CD4-positive, alpha-beta T cell (primary cell): ENCODE measurements around the gene PAMR1. TPM values are rescaled to one million over a fixed set of nuclear protein-coding genes. Genes with fewer than 3 reads are reported as not detected.

Source experiments
- ATAC-seq: fragments of 200-7000 bp; cut with Tn5 transposase; one replicate; pipeline ENCODE4 v1.10.0; 2022; ENCODE audit warnings: mild to moderate bottlenecking; ENCODE audit not compliant: poor library complexity
- CTCF ChIA-PET: fragments of 350-600 bp; sonication (Branson Sonifier 250); formaldehyde crosslinking; loops from one replicate; lab custom pipeline; 2021; ENCODE audit warnings: antibody characterized with exemption, inconsistent platforms; lab: Charles Lee
- POLR2A ChIA-PET: fragments of 350-600 bp; sonication (Branson Sonifier 250); formaldehyde crosslinking; loops from one replicate; lab custom pipeline; 2021; ENCODE audit warnings: antibody characterized with exemption, inconsistent platforms; lab: Charles Lee
- DNase-seq, 14 experiments: peaks; one replicate each; pipeline ENCODE4 v3.0.0-alpha.2; 2013 to 2020; ENCODE audit warnings: mixed read lengths in 2 of 14
- H3K27ac ChIP-seq, 2 donors: one replicate each; pipeline versions ENCODE4 v1.5.1 to v1.7.0; 2013; ENCODE audit warnings: low read length in 2 of 2, low read depth in 1 of 2, mild to moderate bottlenecking in 1 of 2
- H3K27me3 ChIP-seq, 2 experiments: 1 replicate in 1 of 2; 2 replicates in 1 of 2; pipeline versions ENCODE4 v1.6.1 to v1.7.0; 2013; ENCODE audit warnings: low read length in 2 of 2, control low read depth in 1 of 2, mild to moderate bottlenecking in 1 of 2, moderate library complexity in 1 of 2; ENCODE audit not compliant: insufficient read depth in 2 of 2, control insufficient read depth in 1 of 2
- H3K36me3 ChIP-seq: one replicate; pipeline ENCODE4 v1.6.1; 2013; ENCODE audit warnings: low read length, control low read depth; ENCODE audit not compliant: insufficient read depth
- H3K4me1 ChIP-seq: one replicate; pipeline ENCODE4 v1.6.1; 2013; ENCODE audit warnings: low read length, control low read depth; ENCODE audit not compliant: insufficient read depth
- H3K4me3 ChIP-seq: one replicate; pipeline ENCODE4 v1.5.1; 2013; ENCODE audit warnings: mild to moderate bottlenecking, low read length, moderate library complexity
- H3K9me3 ChIP-seq, 2 experiments: 1 replicate in 1 of 2; 2 replicates in 1 of 2; pipeline versions ENCODE4 v1.6.1 to v1.7.0; 2013; ENCODE audit warnings: low read length in 2 of 2, mild to moderate bottlenecking in 2 of 2, control low read depth in 1 of 2, moderate library complexity in 1 of 2; ENCODE audit not compliant: control insufficient read depth in 1 of 2, insufficient read depth in 1 of 2
- H3K27ac Mint-ChIP-seq: one replicate; pipeline ENCODE4 v1.8.0; 2020; ENCODE audit warnings: mixed read lengths
- H3K27me3 Mint-ChIP-seq: one replicate; pipeline ENCODE4 v1.8.0; 2021; ENCODE audit warnings: mixed read lengths
- H3K36me3 Mint-ChIP-seq: one replicate; pipeline ENCODE4 v1.8.0; 2021; ENCODE audit warnings: low read depth, mixed read lengths
- H3K4me1 Mint-ChIP-seq: one replicate; pipeline ENCODE4 v1.8.0; 2021; ENCODE audit warnings: low read depth, mixed read lengths
- H3K4me3 Mint-ChIP-seq: one replicate; pipeline ENCODE4 v1.8.0; 2020; ENCODE audit warnings: mild to moderate bottlenecking, mixed read lengths
- H3K9me3 Mint-ChIP-seq: one replicate; pipeline ENCODE4 v1.8.0; 2020; ENCODE audit warnings: mixed read lengths
- CTCF ChIP-seq: fragments of 200-600 bp; IDR thresholded peaks from one replicate; pipeline ENCODE4 v1.8.0; 2022; ENCODE audit warnings: antibody characterized with exemption, mild to moderate bottlenecking
- intact Hi-C, 2 experiments: fragments of 100-400 bp; cut with DNase I in 1 of 2; cut with micrococcal nuclease in 1 of 2; formaldehyde crosslinking; loops; one replicate each; pipeline versions ENCODE4 v1.15.1 to v1.9.0; 2023 to 2025; cut with DNase I, micrococcal nuclease
- total RNA-seq, 174 experiments: library from RNA in 2 of 174; stranded (reverse) in 2 of 174; gene quantifications; one replicate each; pipeline ENCODE4 v1.2.3 and lab custom pipeline; 2021 to 2026

The PAMR1 gene
- total RNA-seq, 2 experiments from 2014 or later: not detected

GRCh38 chr11:35526370-35526792 lies 965 bp upstream of the PAMR1 start:
- Histone ChIP-seq H3K36me3 (no peaks in the 10 kb centered on the region), H3K27me3 (peaks cover 35 to 73% of the 10 kb centered on the region in 2 experiments), H3K27ac (no peak overlapping the region), H3K4me3 (no peak overlapping the region), H3K9me3 (peaks cover 0 to 8% of the 10 kb centered on the region in 2 experiments), H3K4me1 (peaks cover 6% of the 10 kb centered on the region)
- Mint-ChIP-seq H3K4me3 (no peak overlapping the region), H3K27ac (no peak overlapping the region), H3K36me3 (no peaks in the 10 kb centered on the region), H3K27me3 (peaks cover 76% of the 10 kb centered on the region), H3K4me1 (no peaks in the 10 kb centered on the region), H3K9me3 (no peaks in the 10 kb centered on the region)
- POLR2A ChIA-PET: no interaction called here
- no peak for DNase-seq
- no peak for TF ChIP-seq CTCF
- intact Hi-C loops: no loop called here
- CTCF ChIA-PET: no interaction called here
- ATAC-seq: no peak

- Mint-ChIP-seq H3K27ac (no peak overlapping the region), H3K36me3 (no peaks in the 10 kb centered on the region), H3K4me3 (no peak overlapping the region), H3K4me1 (no peaks in the 10 kb centered on the region), H3K27me3 (peaks cover 88% of the 10 kb centered on the region), H3K9me3 (no peaks in the 10 kb centered on the region)
- H3K4me1 ChIP-seq: peaks cover 6% of the 10 kb centered on the region
- peaks cover 36 to 77% of the 10 kb centered on the region in 2 experiments for H3K27me3 ChIP-seq
- DNase-seq (no peak), ATAC-seq (no peak)
- no peak overlapping the region for H3K4me3 ChIP-seq
- no peak for TF ChIP-seq CTCF
- H3K27ac ChIP-seq: no peak overlapping the region
- CTCF ChIA-PET: no interaction called here
- H3K36me3 ChIP-seq: no peaks in the 10 kb centered on the region
- H3K9me3 ChIP-seq: peaks cover 0 to 8% of the 10 kb centered on the region in 2 experiments
- POLR2A ChIA-PET: no interaction called here
- intact Hi-C loops: no loop called here
These were observed 636 bp downstream of the PAMR1 start for GRCh38 chr11:35524780-35525179.

GRCh38 chr11:35523861-35524260 lies 1.6 kb downstream of the PAMR1 start:
- ChIA-PET POLR2A (no interaction called here), CTCF (no interaction called here)
- intact Hi-C loops: no loop called here

More at GRCh38 chr11:35523861-35524260, 1.6 kb downstream of the PAMR1 start:
- H3K4me3 Mint-ChIP-seq: no peak overlapping the region
- no peaks in the 10 kb centered on the region for H3K9me3 Mint-ChIP-seq
- Histone ChIP-seq H3K4me3 (no peak overlapping the region), H3K4me1 (peaks cover 6% of the 10 kb centered on the region), H3K9me3 (peaks cover 0 to 8% of the 10 kb centered on the region in 2 experiments), H3K27me3 (peaks cover 36 to 71% of the 10 kb centered on the region in 2 experiments), H3K27ac (no peak overlapping the region), H3K36me3 (no peaks in the 10 kb centered on the region)
- no peak overlapping the region for H3K27ac Mint-ChIP-seq
- H3K27me3 Mint-ChIP-seq: peaks cover 89% of the 10 kb centered on the region
- DNase-seq (no peak), ATAC-seq (no peak)
- no peaks in the 10 kb centered on the region for H3K36me3 Mint-ChIP-seq
- no peaks in the 10 kb centered on the region for H3K4me1 Mint-ChIP-seq
- TF ChIP-seq CTCF: no peak
